ENCODE results near the gene DAGLB. TPM values are rescaled to one million over a fixed set of nuclear protein-coding genes. Genes with fewer than 3 reads are reported as not detected.

The DAGLB gene
- polyA plus RNA-seq, 1 donor (not counting 4 experiments of a cell fraction or from before 2014, with no cell fraction given): 15.5 TPM

DNA sequence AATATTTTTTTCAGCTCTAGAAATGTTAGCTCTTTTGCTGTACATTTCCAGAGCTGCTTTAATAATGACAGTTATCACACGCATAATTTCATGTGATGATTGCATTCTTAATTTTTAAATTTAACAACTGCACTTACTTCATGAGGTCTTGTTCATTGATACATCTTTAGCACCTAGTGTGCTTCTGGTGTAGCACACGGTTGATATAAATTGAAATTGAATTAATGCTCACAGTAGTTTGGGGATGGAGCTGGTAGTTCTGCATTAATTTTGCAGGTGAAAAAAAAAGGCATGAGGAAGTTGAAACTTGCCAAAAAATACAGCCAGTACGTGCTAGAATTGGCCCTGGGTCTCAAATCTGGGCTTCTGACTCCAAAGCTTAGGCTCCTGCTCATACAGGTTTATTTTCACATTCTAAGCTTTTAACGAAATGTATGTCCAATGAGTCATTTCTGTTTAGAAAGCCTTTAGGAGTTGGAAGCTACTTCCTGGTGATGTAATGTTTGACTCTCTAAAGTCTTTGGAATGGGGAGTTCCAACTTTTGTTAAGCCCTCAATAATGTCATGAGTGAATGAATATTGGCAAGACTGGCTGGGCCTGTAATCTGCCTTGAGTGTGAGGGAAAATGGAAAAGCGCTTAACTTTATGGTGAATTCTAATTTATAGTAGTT is 62.5 kb downstream of the DAGLB start:
- peak overlapping the region in 2 of 3 experiments; percentile 26 to 36 for H3K4me3 ChIP-seq (ENCODE audit: control insufficient read depth in 2 of 3, extremely low read depth in 1 of 3, insufficient read depth in 2 of 3, low read depth in 1 of 3, low read length in 3 of 3)
- peak overlapping the region; percentile 88 for H3K27ac ChIP-seq (ENCODE audit: control insufficient read depth, insufficient read depth, low read length)
- H3K27me3 ChIP-seq (ENCODE audit: control insufficient read depth, extremely low read depth, insufficient read depth, low read length): no peaks in the 10 kb centered on the region
- peaks cover 7 to 25% of the 10 kb centered on the region in 2 experiments for H3K36me3 ChIP-seq (ENCODE audit: control insufficient read depth in 2 of 2, extremely low read depth in 1 of 2, insufficient read depth in 2 of 2, low read length in 2 of 2)
- H3K4me1 ChIP-seq (ENCODE audit: control insufficient read depth, extremely low read depth, insufficient read depth, low read length): peaks cover 59% of the 10 kb centered on the region
- H2AFZ ChIP-seq (ENCODE audit: control insufficient read depth, low read length): no peak overlapping the region
- peak overlapping the region; percentile 66 for H3K4me2 ChIP-seq (ENCODE audit: control insufficient read depth, extremely low read depth, insufficient read depth, low read depth, low read length)
- FAIRE-seq: peak; percentile 57
- H3K9ac ChIP-seq (ENCODE audit: control insufficient read depth, extremely low read depth, insufficient read depth, low read length): peak overlapping the region; percentile 67
- no peaks in the 10 kb centered on the region for H3K9me3 ChIP-seq (ENCODE audit: control insufficient read depth, low read depth, low read length)
- DNase-seq (ENCODE audit: low read depth, low spot score): peak; percentile 84
- H4K20me1 ChIP-seq (ENCODE audit: control insufficient read depth, extremely low read depth, insufficient read depth, low read length): peaks cover 30% of the 10 kb centered on the region
- H3K79me2 ChIP-seq (ENCODE audit: control insufficient read depth, insufficient read depth, low read length): peaks cover 91% of the 10 kb centered on the region
- H3K9me1 ChIP-seq (ENCODE audit: control insufficient read depth, extremely low read depth, insufficient read depth, low read length): peaks cover 5% of the 10 kb centered on the region
- TF ChIP-seq EZH2 (IDR thresholded peaks at IDR 0.05; ENCODE audit: low read length): no peak
- TF ChIP-seq, protein P1, sequence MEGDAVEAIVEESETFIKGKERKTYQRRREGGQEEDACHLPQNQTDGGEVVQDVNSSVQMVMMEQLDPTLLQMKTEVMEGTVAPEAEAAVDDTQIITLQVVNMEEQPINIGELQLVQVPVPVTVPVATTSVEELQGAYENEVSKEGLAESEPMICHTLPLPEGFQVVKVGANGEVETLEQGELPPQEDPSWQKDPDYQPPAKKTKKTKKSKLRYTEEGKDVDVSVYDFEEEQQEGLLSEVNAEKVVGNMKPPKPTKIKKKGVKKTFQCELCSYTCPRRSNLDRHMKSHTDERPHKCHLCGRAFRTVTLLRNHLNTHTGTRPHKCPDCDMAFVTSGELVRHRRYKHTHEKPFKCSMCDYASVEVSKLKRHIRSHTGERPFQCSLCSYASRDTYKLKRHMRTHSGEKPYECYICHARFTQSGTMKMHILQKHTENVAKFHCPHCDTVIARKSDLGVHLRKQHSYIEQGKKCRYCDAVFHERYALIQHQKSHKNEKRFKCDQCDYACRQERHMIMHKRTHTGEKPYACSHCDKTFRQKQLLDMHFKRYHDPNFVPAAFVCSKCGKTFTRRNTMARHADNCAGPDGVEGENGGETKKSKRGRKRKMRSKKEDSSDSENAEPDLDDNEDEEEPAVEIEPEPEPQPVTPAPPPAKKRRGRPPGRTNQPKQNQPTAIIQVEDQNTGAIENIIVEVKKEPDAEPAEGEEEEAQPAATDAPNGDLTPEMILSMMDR (optimal IDR thresholded peaks at IDR 0.05 in 1 of 3, IDR thresholded peaks at IDR 0.05 in 1 of 3, conservative IDR thresholded peaks at IDR 0.05 in 1 of 3; ENCODE audit: extremely low read depth in 1 of 3, insufficient read depth in 2 of 3, low read length in 3 of 3): no peak
- dilution Hi-C loops (cut with MboI; ENCODE audit: extremely low pct_ligation_motif_present, low sequenced_read_pairs): no loop called here

DNA sequence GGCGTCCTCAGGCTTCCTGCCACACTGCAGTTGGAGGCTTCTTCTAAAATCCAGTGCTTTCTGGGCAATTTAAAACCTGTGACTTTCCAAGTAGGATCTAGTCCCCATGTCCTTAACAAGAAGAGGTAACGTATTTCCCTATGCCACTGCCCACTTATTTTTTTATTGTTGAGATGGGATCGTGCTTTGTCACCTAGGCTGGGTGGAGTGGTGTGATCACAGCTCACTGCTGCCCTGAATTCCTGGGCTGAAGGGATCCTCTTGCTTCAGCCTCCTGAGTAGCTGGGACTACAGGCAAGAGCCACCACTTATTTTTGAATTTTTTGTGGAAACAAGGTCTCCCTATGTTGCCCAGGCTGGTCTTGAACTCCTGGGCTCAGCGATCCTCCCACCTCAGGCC is 63.4 kb downstream of the DAGLB start:
- no peak for FAIRE-seq
- Histone ChIP-seq H3K27ac (ENCODE audit: control insufficient read depth, insufficient read depth, low read length) (peak overlapping the region; percentile 88), H3K4me2 (ENCODE audit: control insufficient read depth, extremely low read depth, insufficient read depth, low read depth, low read length) (peak overlapping the region; percentile 66), H4K20me1 (ENCODE audit: control insufficient read depth, extremely low read depth, insufficient read depth, low read length) (peaks cover 38% of the 10 kb centered on the region), H3K27me3 (ENCODE audit: control insufficient read depth, extremely low read depth, insufficient read depth, low read length) (no peaks in the 10 kb centered on the region), H3K4me1 (ENCODE audit: control insufficient read depth, extremely low read depth, insufficient read depth, low read length) (peaks cover 65% of the 10 kb centered on the region), H3K9ac (ENCODE audit: control insufficient read depth, extremely low read depth, insufficient read depth, low read length) (peak overlapping the region; percentile 63), H3K9me3 (ENCODE audit: control insufficient read depth, low read depth, low read length) (no peaks in the 10 kb centered on the region), H2AFZ (ENCODE audit: control insufficient read depth, low read length) (no peak overlapping the region), H3K4me3 (ENCODE audit: control insufficient read depth in 2 of 3, extremely low read depth in 1 of 3, insufficient read depth in 2 of 3, low read depth in 1 of 3, low read length in 3 of 3) (no peak overlapping the region), H3K79me2 (ENCODE audit: control insufficient read depth, insufficient read depth, low read length) (peaks cover 91% of the 10 kb centered on the region), H3K9me1 (ENCODE audit: control insufficient read depth, extremely low read depth, insufficient read depth, low read length) (peaks cover 5% of the 10 kb centered on the region), H3K36me3 (ENCODE audit: control insufficient read depth in 2 of 2, extremely low read depth in 1 of 2, insufficient read depth in 2 of 2, low read length in 2 of 2) (peaks cover 5 to 25% of the 10 kb centered on the region in 2 experiments)
- dilution Hi-C loops (cut with MboI; ENCODE audit: extremely low pct_ligation_motif_present, low sequenced_read_pairs): no loop called here
- no peak for DNase-seq (ENCODE audit: low read depth, low spot score)
- TF ChIP-seq, protein P1 (optimal IDR thresholded peaks at IDR 0.05 in 1 of 3, IDR thresholded peaks at IDR 0.05 in 1 of 3, conservative IDR thresholded peaks at IDR 0.05 in 1 of 3; ENCODE audit: extremely low read depth in 1 of 3, insufficient read depth in 2 of 3, low read length in 3 of 3): no peak
- no peak for TF ChIP-seq EZH2 (IDR thresholded peaks at IDR 0.05; ENCODE audit: low read length)
